ENCODE results near the gene UQCR11. TPM values are rescaled to one million over a fixed set of nuclear protein-coding genes. Genes with fewer than 3 reads are reported as not detected.
A peak's percentile ranks its signal among the peaks of the same experiment; 100 is the strongest.

The UQCR11 gene
- total and polyA plus RNA-seq, 2 experiments from 2014 or later: 49.3 to 669 TPM

GRCh38 chr19:1570836-1571235, 34.4 kb downstream of the UQCR11 start:
- Histone ChIP-seq H3K9ac (no peak overlapping the region), H3K4me3 (no peak overlapping the region), H3K27ac (no peak overlapping the region), H4K20me1 (ENCODE audit: insufficient read depth) (no peaks in the 10 kb centered on the region), H3K9me2 (ENCODE audit: insufficient read depth) (no peaks in the 10 kb centered on the region), H3K9me3 (ENCODE audit: low read depth) (no peaks in the 10 kb centered on the region), H3K27me3 (replicated peaks; ENCODE audit: insufficient read depth) (no peaks in the 10 kb centered on the region), H3K36me3 (ENCODE audit: low read depth) (no peaks in the 10 kb centered on the region), H2AFZ (no peak overlapping the region), H3K79me2 (ENCODE audit: insufficient read depth) (peaks cover 6% of the 10 kb centered on the region), H3K4me1 (ENCODE audit: insufficient read depth) (no peaks in the 10 kb centered on the region), H3K4me2 (ENCODE audit: unreplicated experiment) (no peak overlapping the region), H3F3A (ENCODE audit: insufficient read depth) (no peaks in the 10 kb centered on the region)
- no peak for DNase-seq
- no peak for TF ChIP-seq EZH2phosphoT487 (IDR thresholded peaks at IDR 0.05; ENCODE audit: insufficient read depth, low read depth)
- TF ChIP-seq EZH2 (IDR thresholded peaks at IDR 0.05; ENCODE audit: insufficient read depth, poor library complexity, severe bottlenecking): no peak
- in situ Hi-C loops (cut with MboI): no loop called here
- 91 to 94% methylated on average over 13 of the region's 13 CpGs for WGBS, 2 experiments (ENCODE audit: low coverage in 1 of 2, low lambda C conversion rate in 2 of 2, missing lambda C conversion rate in 2 of 2)

- H3K4me1 ChIP-seq (ENCODE audit: insufficient read depth): no peaks in the 10 kb centered on the region
- WGBS, 2 experiments (ENCODE audit: low coverage in 1 of 2, low lambda C conversion rate in 2 of 2, missing lambda C conversion rate in 2 of 2): 87 to 90% methylated on average over 3 to 4 of the region's 4 CpGs
- TF ChIP-seq EZH2 (IDR thresholded peaks at IDR 0.05; ENCODE audit: insufficient read depth, poor library complexity, severe bottlenecking): no peak
- no peak for TF ChIP-seq EZH2phosphoT487 (IDR thresholded peaks at IDR 0.05; ENCODE audit: insufficient read depth, low read depth)
- in situ Hi-C loops (cut with MboI): no loop called here
- no peak overlapping the region for H3K4me2 ChIP-seq (ENCODE audit: unreplicated experiment)
- H3K9me3 ChIP-seq (ENCODE audit: low read depth): no peaks in the 10 kb centered on the region
- H2AFZ ChIP-seq: no peak overlapping the region
- no peak overlapping the region for H3K4me3 ChIP-seq
- H3K27ac ChIP-seq: no peak overlapping the region
- DNase-seq: no peak
- no peaks in the 10 kb centered on the region for H3F3A ChIP-seq (ENCODE audit: insufficient read depth)
- H3K9ac ChIP-seq: no peak overlapping the region
- H3K9me2 ChIP-seq (ENCODE audit: insufficient read depth): no peaks in the 10 kb centered on the region
- no peaks in the 10 kb centered on the region for H3K36me3 ChIP-seq (ENCODE audit: low read depth)
- H4K20me1 ChIP-seq (ENCODE audit: insufficient read depth): no peaks in the 10 kb centered on the region
- peaks cover 14% of the 10 kb centered on the region for H3K79me2 ChIP-seq (ENCODE audit: insufficient read depth)
- H3K27me3 ChIP-seq (replicated peaks; ENCODE audit: insufficient read depth): no peaks in the 10 kb centered on the region
These were observed 35.3 kb downstream of the UQCR11 start for GRCh38 chr19:1569997-1570396.

- no peaks in the 10 kb centered on the region for H3K9me2 ChIP-seq (ENCODE audit: insufficient read depth)
- DNase-seq: peak; percentile 88
- H3K27ac ChIP-seq: peak within 1 kb of the TSS; percentile 74
- H3K27me3 ChIP-seq (replicated peaks; ENCODE audit: insufficient read depth): no peaks in the 10 kb centered on the region
- H3K4me2 ChIP-seq (ENCODE audit: unreplicated experiment): peak within 1 kb of the TSS; percentile 75
- H2AFZ ChIP-seq: peak within 1 kb of the TSS; percentile 74
- in situ Hi-C loops (cut with MboI): no loop called here
- no peaks in the 10 kb centered on the region for H3K36me3 ChIP-seq (ENCODE audit: low read depth)
- no peaks in the 10 kb centered on the region for H4K20me1 ChIP-seq (ENCODE audit: insufficient read depth)
- H3F3A ChIP-seq (ENCODE audit: insufficient read depth): no peaks in the 10 kb centered on the region
- peaks cover 29% of the 10 kb centered on the region for H3K79me2 ChIP-seq (ENCODE audit: insufficient read depth)
- H3K4me3 ChIP-seq: peak within 1 kb of the TSS; percentile 82
- WGBS, 2 experiments (ENCODE audit: low coverage in 1 of 2, low lambda C conversion rate in 2 of 2, missing lambda C conversion rate in 2 of 2): 12 to 83% methylated on average over 1 to 39 of the region's 63 CpGs
- H3K4me1 ChIP-seq (ENCODE audit: insufficient read depth): no peaks in the 10 kb centered on the region
- TF ChIP-seq EZH2phosphoT487 (IDR thresholded peaks at IDR 0.05; ENCODE audit: insufficient read depth, low read depth) (no peak), EZH2 (IDR thresholded peaks at IDR 0.05; ENCODE audit: insufficient read depth, poor library complexity, severe bottlenecking) (no peak)
- peak within 1 kb of the TSS; percentile 84 for H3K9ac ChIP-seq
- H3K9me3 ChIP-seq (ENCODE audit: low read depth): no peaks in the 10 kb centered on the region
These were observed 36.8 kb downstream of the UQCR11 start, which contains the start of gene MEX3D for GRCh38 chr19:1568320-1569019. Gene MEX3D, minus strand, starts transcription at chr19:1568325. Its CDS starts 267 bp downstream, at chr19:1568058.

- Histone ChIP-seq H3K27me3 (replicated peaks; ENCODE audit: insufficient read depth) (no peaks in the 10 kb centered on the region), H3K9ac (no peak overlapping the region), H3K9me3 (ENCODE audit: low read depth) (no peaks in the 10 kb centered on the region), H4K20me1 (ENCODE audit: insufficient read depth) (no peaks in the 10 kb centered on the region), H3K79me2 (ENCODE audit: insufficient read depth) (peaks cover 34% of the 10 kb centered on the region), H3F3A (ENCODE audit: insufficient read depth) (no peaks in the 10 kb centered on the region; the same call in 1 of the 2 replicates), H3K9me2 (ENCODE audit: insufficient read depth) (no peaks in the 10 kb centered on the region), H3K36me3 (ENCODE audit: low read depth) (no peaks in the 10 kb centered on the region), H3K4me3 (no peak overlapping the region), H3K4me1 (ENCODE audit: insufficient read depth) (no peaks in the 10 kb centered on the region), H3K27ac (no peak overlapping the region), H2AFZ (no peak overlapping the region), H3K4me2 (ENCODE audit: unreplicated experiment) (no peak overlapping the region)
- WGBS, 2 experiments (ENCODE audit: low coverage in 1 of 2, low lambda C conversion rate in 2 of 2, missing lambda C conversion rate in 2 of 2): 0% methylated on average over 6 of the region's 73 CpGs; no CpG with 5 or more reads in 1 of the 2 experiments
- no peak for DNase-seq
- TF ChIP-seq EZH2phosphoT487 (IDR thresholded peaks at IDR 0.05; ENCODE audit: insufficient read depth, low read depth) (no peak), EZH2 (IDR thresholded peaks at IDR 0.05; ENCODE audit: insufficient read depth, poor library complexity, severe bottlenecking) (no peak)
- in situ Hi-C loops (cut with MboI): no loop called here
These were observed 37.4 kb downstream of the UQCR11 start for GRCh38 chr19:1567848-1568227.
